ENCODE measurements around the gene TEX35.
"Not testable (repeated sequence)": the region's sequence is repeated elsewhere in the genome, so short reads cannot be mapped to it uniquely, and the experiment has no call there.

Gene TEX35

GRCh38 chr1:178498896-178499675, 13.8 kb upstream of the TEX35 start:
- H3K4me3 Mint-ChIP-seq = no peak overlapping the region
- H3K4me1 Mint-ChIP-seq (ENCODE audit: low read depth) = peaks cover 5% of the 10 kb centered on the region
- no peak overlapping the region for H3K27ac Mint-ChIP-seq
- H3K27me3 Mint-ChIP-seq = no peaks in the 10 kb centered on the region
- intact Hi-C loops (cut with micrococcal nuclease) = no loop called here
- H3K36me3 Mint-ChIP-seq (ENCODE audit: low read depth) = no peaks in the 10 kb centered on the region
- no peaks in the 10 kb centered on the region for H3K9me3 Mint-ChIP-seq

- Mint-ChIP-seq H3K9me3 (no peaks in the 10 kb centered on the region), H3K4me1 (ENCODE audit: low read depth) (peaks cover 5% of the 10 kb centered on the region), H3K36me3 (ENCODE audit: low read depth) (no peaks in the 10 kb centered on the region), H3K4me3 (no peak overlapping the region), H3K27me3 (no peaks in the 10 kb centered on the region), H3K27ac (no peak overlapping the region)
- intact Hi-C loops (cut with micrococcal nuclease) = loop anchor here (5.0 kb wide), 1 partner anchor 468 kb away; no protein-coding TSS in a partner anchor
Measured at GRCh38 chr1:178500091-178500770, 12.7 kb upstream of the TEX35 start.

GRCh38 chr1:178500936-178501554, 11.9 kb upstream of the TEX35 start:
- no peak overlapping the region for H3K4me3 Mint-ChIP-seq

GRCh38 chr1:178501705-178502329, 11.1 kb upstream of the TEX35 start:
- H3K4me1 Mint-ChIP-seq (ENCODE audit: low read depth) = no peaks in the 10 kb centered on the region
- H3K27me3 Mint-ChIP-seq = no peaks in the 10 kb centered on the region
- H3K36me3 Mint-ChIP-seq (ENCODE audit: low read depth) = no peaks in the 10 kb centered on the region
- no peak overlapping the region for H3K4me3 Mint-ChIP-seq
- no peak overlapping the region for H3K27ac Mint-ChIP-seq
- no peaks in the 10 kb centered on the region for H3K9me3 Mint-ChIP-seq
- intact Hi-C loops (cut with micrococcal nuclease) = loop anchor here (1.0 to 5.0 kb wide), 2 partner anchors 192 to 470 kb away; no protein-coding TSS in a partner anchor

More at GRCh38 chr1:178500936-178501554, 11.9 kb upstream of the TEX35 start:
- Mint-ChIP-seq H3K36me3 (ENCODE audit: low read depth) (no peaks in the 10 kb centered on the region), H3K27ac (no peak overlapping the region), H3K4me1 (ENCODE audit: low read depth) (no peaks in the 10 kb centered on the region), H3K27me3 (no peaks in the 10 kb centered on the region), H3K9me3 (no peaks in the 10 kb centered on the region)
- intact Hi-C loops (cut with micrococcal nuclease) = loop anchor here (1.0 to 5.0 kb wide), 2 partner anchors 191 to 469 kb away; no protein-coding TSS in a partner anchor

- H3K27ac Mint-ChIP-seq = no peak overlapping the region
- intact Hi-C loops (cut with micrococcal nuclease) = loop anchor here (5.0 kb wide), 1 partner anchor 470 kb away; no protein-coding TSS in a partner anchor
Measured at GRCh38 chr1:178502330-178502714, 10.6 kb upstream of the TEX35 start.

GRCh38 chr1:178502856-178503255, 10.1 kb upstream of the TEX35 start:
- H3K27me3 Mint-ChIP-seq = no peaks in the 10 kb centered on the region
- no peak overlapping the region for H3K27ac Mint-ChIP-seq
- no peaks in the 10 kb centered on the region for H3K4me1 Mint-ChIP-seq (ENCODE audit: low read depth)
- intact Hi-C loops (cut with micrococcal nuclease) = loop anchor here (5.0 kb wide), 1 partner anchor 471 kb away; no protein-coding TSS in a partner anchor
- H3K36me3 Mint-ChIP-seq (ENCODE audit: low read depth) = no peaks in the 10 kb centered on the region
- H3K4me3 Mint-ChIP-seq = no peak overlapping the region
- no peaks in the 10 kb centered on the region for H3K9me3 Mint-ChIP-seq

More at GRCh38 chr1:178502330-178502714, 10.6 kb upstream of the TEX35 start:
- H3K9me3 Mint-ChIP-seq = no peaks in the 10 kb centered on the region
- H3K36me3 Mint-ChIP-seq (ENCODE audit: low read depth) = no peaks in the 10 kb centered on the region
- H3K4me3 Mint-ChIP-seq = no peak overlapping the region
- no peaks in the 10 kb centered on the region for H3K4me1 Mint-ChIP-seq (ENCODE audit: low read depth)
- H3K27me3 Mint-ChIP-seq = no peaks in the 10 kb centered on the region

GRCh38 chr1:178503316-178503715, 9.6 kb upstream of the TEX35 start:
- not testable (repeated sequence) for H3K36me3 Mint-ChIP-seq (ENCODE audit: low read depth); H3K27ac Mint-ChIP-seq; H3K4me1 Mint-ChIP-seq (ENCODE audit: low read depth); H3K4me3 Mint-ChIP-seq; H3K27me3 Mint-ChIP-seq; H3K9me3 Mint-ChIP-seq
- intact Hi-C loops (cut with micrococcal nuclease) = loop anchor here (5.0 kb wide), 1 partner anchor 471 kb away; no protein-coding TSS in a partner anchor

GRCh38 chr1:178503849-178504248, 9.1 kb upstream of the TEX35 start:
- no peak overlapping the region for H3K27ac Mint-ChIP-seq
- no peaks in the 10 kb centered on the region for H3K4me1 Mint-ChIP-seq (ENCODE audit: low read depth)
- intact Hi-C loops (cut with micrococcal nuclease) = loop anchor here (5.0 kb wide), 1 partner anchor 472 kb away; no protein-coding TSS in a partner anchor
- H3K4me3 Mint-ChIP-seq = no peak overlapping the region
- H3K27me3 Mint-ChIP-seq = no peaks in the 10 kb centered on the region
- H3K36me3 Mint-ChIP-seq (ENCODE audit: low read depth) = no peaks in the 10 kb centered on the region
- no peaks in the 10 kb centered on the region for H3K9me3 Mint-ChIP-seq

GRCh38 chr1:178504286-178504685, 8.6 kb upstream of the TEX35 start:
- intact Hi-C loops (cut with micrococcal nuclease) = loop anchor here (5.0 kb wide), 1 partner anchor 472 kb away; no protein-coding TSS in a partner anchor
- no peaks in the 10 kb centered on the region for H3K4me1 Mint-ChIP-seq (ENCODE audit: low read depth)
- H3K9me3 Mint-ChIP-seq = no peaks in the 10 kb centered on the region
- H3K27ac Mint-ChIP-seq = no peak overlapping the region
- no peaks in the 10 kb centered on the region for H3K36me3 Mint-ChIP-seq (ENCODE audit: low read depth)
- H3K4me3 Mint-ChIP-seq = no peak overlapping the region
- H3K27me3 Mint-ChIP-seq = no peaks in the 10 kb centered on the region

- H3K4me1 Mint-ChIP-seq (ENCODE audit: low read depth) = no peaks in the 10 kb centered on the region
Measured at GRCh38 chr1:178506177-178506576, 6.7 kb upstream of the TEX35 start.

GRCh38 chr1:178506669-178507068, 6.2 kb upstream of the TEX35 start:
- H3K9me3 Mint-ChIP-seq = no peaks in the 10 kb centered on the region
- intact Hi-C loops (cut with micrococcal nuclease) = no loop called here
- H3K27ac Mint-ChIP-seq = no peak overlapping the region
- no peak overlapping the region for H3K4me3 Mint-ChIP-seq
- H3K36me3 Mint-ChIP-seq (ENCODE audit: low read depth) = no peaks in the 10 kb centered on the region
- H3K4me1 Mint-ChIP-seq (ENCODE audit: low read depth) = no peaks in the 10 kb centered on the region
- no peaks in the 10 kb centered on the region for H3K27me3 Mint-ChIP-seq

More at GRCh38 chr1:178506177-178506576, 6.7 kb upstream of the TEX35 start:
- Mint-ChIP-seq H3K36me3 (ENCODE audit: low read depth) (no peaks in the 10 kb centered on the region), H3K27ac (no peak overlapping the region), H3K27me3 (no peaks in the 10 kb centered on the region), H3K4me3 (no peak overlapping the region), H3K9me3 (no peaks in the 10 kb centered on the region)
- intact Hi-C loops (cut with micrococcal nuclease) = no loop called here

- H3K27ac Mint-ChIP-seq = no peak overlapping the region
- intact Hi-C loops (cut with micrococcal nuclease) = no loop called here
- no peaks in the 10 kb centered on the region for H3K4me1 Mint-ChIP-seq (ENCODE audit: low read depth)
- H3K36me3 Mint-ChIP-seq (ENCODE audit: low read depth) = no peaks in the 10 kb centered on the region
- H3K4me3 Mint-ChIP-seq = no peak overlapping the region
- H3K27me3 Mint-ChIP-seq = no peaks in the 10 kb centered on the region
- H3K9me3 Mint-ChIP-seq = no peaks in the 10 kb centered on the region
Measured at GRCh38 chr1:178509414-178510007, 3.4 kb upstream of the TEX35 start.

- intact Hi-C loops (cut with micrococcal nuclease) = no loop called here
- no peaks in the 10 kb centered on the region for H3K9me3 Mint-ChIP-seq
- H3K27me3 Mint-ChIP-seq = no peaks in the 10 kb centered on the region
- H3K27ac Mint-ChIP-seq = no peak overlapping the region
- H3K4me1 Mint-ChIP-seq (ENCODE audit: low read depth) = no peaks in the 10 kb centered on the region
- H3K36me3 Mint-ChIP-seq (ENCODE audit: low read depth) = no peaks in the 10 kb centered on the region
- no peak overlapping the region for H3K4me3 Mint-ChIP-seq
Measured at GRCh38 chr1:178510155-178510554, 2.8 kb upstream of the TEX35 start.

All from dendritic cell treated with granulocyte-macrophage colony-stimulating factor and Interleukin-4, amounts not matched to agents 40 ng/mL and 50 ng/mL, for 4 days (primary cell).